ENCODE results near the gene TRIM54.

TRIM54 gene

GRCh38 chr2:27243391-27244130, 38.7 kb upstream of the TRIM54 start:
- Histone ChIP-seq H3K4me3 (ENCODE audit: low read length in 2 of 2) (no peak overlapping the region), H3K36me3 (ENCODE audit: control insufficient read depth in 2 of 2, insufficient read depth in 2 of 2, low read length in 2 of 2) (peaks cover 51 to 52% of the 10 kb centered on the region in 2 donors), H3K27me3 (ENCODE audit: control insufficient read depth in 2 of 2, insufficient read depth in 2 of 2, low read length in 2 of 2) (no peaks in the 10 kb centered on the region), H3K9ac (ENCODE audit: low read depth in 1 of 2, low read length in 2 of 2) (no peak overlapping the region), H3K27ac (ENCODE audit: low read depth in 2 of 2, low read length in 2 of 2) (no peak overlapping the region), H3K9me3 (ENCODE audit: control insufficient read depth in 2 of 2, low read length in 2 of 2) (no peaks in the 10 kb centered on the region), H3K4me1 (ENCODE audit: control insufficient read depth in 2 of 2, insufficient read depth in 2 of 2, low read length in 2 of 2) (no peaks in the 10 kb centered on the region)

DNA sequence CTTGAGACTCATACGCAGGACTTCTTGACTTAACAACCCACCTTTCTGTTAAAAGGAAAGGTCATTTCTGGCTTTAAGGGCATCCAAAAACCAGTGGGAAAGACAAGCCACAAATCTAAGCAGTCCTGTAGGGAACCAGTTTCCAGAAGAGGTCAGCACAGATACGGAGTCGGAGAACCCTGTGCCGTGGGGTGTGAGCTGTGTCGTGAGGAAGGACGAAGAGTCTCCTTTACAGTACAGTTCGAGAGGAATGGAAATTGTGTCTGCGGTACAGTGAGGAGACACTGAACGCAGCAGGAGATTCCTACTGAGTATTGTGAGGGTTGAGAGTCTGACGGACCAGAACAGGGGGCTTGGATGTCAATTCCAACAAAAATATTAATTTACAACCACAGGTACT, 37.1 kb upstream of the TRIM54 start:
- Histone ChIP-seq H3K9ac (ENCODE audit: low read depth in 1 of 2, low read length in 2 of 2) (no peak overlapping the region), H3K36me3 (ENCODE audit: control insufficient read depth in 2 of 2, insufficient read depth in 2 of 2, low read length in 2 of 2) (peaks cover 39 to 40% of the 10 kb centered on the region in 2 donors)

GRCh38 chr2:27245626-27246025, 36.6 kb upstream of the TRIM54 start:
- Histone ChIP-seq H3K27ac (ENCODE audit: low read depth in 2 of 2, low read length in 2 of 2) (no peak overlapping the region), H3K9me3 (ENCODE audit: control insufficient read depth in 2 of 2, low read length in 2 of 2) (no peaks in the 10 kb centered on the region), H3K4me3 (ENCODE audit: low read length in 2 of 2) (no peak overlapping the region), H3K9ac (ENCODE audit: low read depth in 1 of 2, low read length in 2 of 2) (no peak overlapping the region), H3K4me1 (ENCODE audit: control insufficient read depth in 2 of 2, insufficient read depth in 2 of 2, low read length in 2 of 2) (peaks cover 0 to 5% of the 10 kb centered on the region in 2 donors), H3K27me3 (ENCODE audit: control insufficient read depth in 2 of 2, insufficient read depth in 2 of 2, low read length in 2 of 2) (peaks cover 4% of the 10 kb centered on the region in 2 donors), H3K36me3 (ENCODE audit: control insufficient read depth in 2 of 2, insufficient read depth in 2 of 2, low read length in 2 of 2) (peaks cover 34 to 35% of the 10 kb centered on the region in 2 donors)

More for the DNA sequence above, 37.1 kb upstream of the TRIM54 start:
- no peaks in the 10 kb centered on the region for H3K9me3 ChIP-seq (ENCODE audit: control insufficient read depth in 2 of 2, low read length in 2 of 2)
- H3K4me1 ChIP-seq (ENCODE audit: control insufficient read depth in 2 of 2, insufficient read depth in 2 of 2, low read length in 2 of 2) = peaks cover 0 to under 1% of the 10 kb centered on the region in 2 donors
- no peak overlapping the region for H3K4me3 ChIP-seq (ENCODE audit: low read length in 2 of 2)
- no peak overlapping the region for H3K27ac ChIP-seq (ENCODE audit: low read depth in 2 of 2, low read length in 2 of 2)
- H3K27me3 ChIP-seq (ENCODE audit: control insufficient read depth in 2 of 2, insufficient read depth in 2 of 2, low read length in 2 of 2) = peaks cover 2 to 4% of the 10 kb centered on the region in 2 donors

GRCh38 chr2:27247893-27248292, 34.3 kb upstream of the TRIM54 start:
- peaks cover 11 to 14% of the 10 kb centered on the region in 2 donors for H3K36me3 ChIP-seq (ENCODE audit: control insufficient read depth in 2 of 2, insufficient read depth in 2 of 2, low read length in 2 of 2)
- no peaks in the 10 kb centered on the region for H3K9me3 ChIP-seq (ENCODE audit: control insufficient read depth in 2 of 2, low read length in 2 of 2)
- H3K27me3 ChIP-seq (ENCODE audit: control insufficient read depth in 2 of 2, insufficient read depth in 2 of 2, low read length in 2 of 2) = peaks cover 9 to 12% of the 10 kb centered on the region in 2 donors
- peaks cover 0 to 5% of the 10 kb centered on the region in 2 donors for H3K4me1 ChIP-seq (ENCODE audit: control insufficient read depth in 2 of 2, insufficient read depth in 2 of 2, low read length in 2 of 2)
- no peak overlapping the region for H3K4me3 ChIP-seq (ENCODE audit: low read length in 2 of 2)
- H3K9ac ChIP-seq (ENCODE audit: low read depth in 1 of 2, low read length in 2 of 2) = no peak overlapping the region
- no peak overlapping the region for H3K27ac ChIP-seq (ENCODE audit: low read depth in 2 of 2, low read length in 2 of 2)

DNA sequence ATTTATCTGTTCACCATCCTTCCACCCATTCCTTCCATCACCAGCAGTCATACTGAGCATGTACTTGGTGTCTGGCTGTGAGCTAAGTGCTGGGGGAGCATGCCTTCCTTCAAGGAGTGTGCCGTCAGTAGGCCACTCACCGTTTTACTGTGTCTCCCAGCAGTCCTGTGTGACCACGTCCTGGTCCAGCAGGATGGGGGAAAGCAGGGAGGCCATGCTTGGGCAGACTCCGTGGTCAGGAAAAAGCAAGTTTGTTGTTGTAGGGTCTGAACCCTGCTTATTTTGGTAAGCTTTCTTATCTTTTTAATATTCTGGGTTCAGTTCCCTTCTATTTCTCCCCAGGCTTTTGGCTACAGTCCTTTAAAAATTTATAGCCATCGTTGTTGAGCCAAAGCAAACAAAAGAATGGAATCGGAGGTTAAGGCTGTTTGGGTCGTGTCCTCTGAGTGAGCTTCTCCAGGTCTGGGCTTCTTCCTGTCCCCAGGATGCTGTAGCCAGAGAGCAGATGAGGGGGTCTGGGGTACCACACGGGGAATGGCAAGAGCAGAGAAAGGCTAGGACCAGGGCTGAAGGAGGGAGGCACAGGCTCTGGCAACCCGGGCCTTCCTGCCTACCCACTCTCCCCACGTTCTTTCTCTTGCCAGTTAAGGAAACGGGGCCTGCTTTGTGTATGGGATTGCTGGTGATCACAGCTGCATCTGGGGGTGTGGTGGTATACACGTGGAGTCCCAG, 32.9 kb upstream of the TRIM54 start:
- H3K4me3 ChIP-seq (ENCODE audit: low read length in 2 of 2) = no peak overlapping the region
- no peaks in the 10 kb centered on the region for H3K9me3 ChIP-seq (ENCODE audit: control insufficient read depth in 2 of 2, low read length in 2 of 2)
- no peak overlapping the region for H3K27ac ChIP-seq (ENCODE audit: low read depth in 2 of 2, low read length in 2 of 2)
- peaks cover 0 to 1% of the 10 kb centered on the region in 2 donors for H3K36me3 ChIP-seq (ENCODE audit: control insufficient read depth in 2 of 2, insufficient read depth in 2 of 2, low read length in 2 of 2)
- H3K9ac ChIP-seq (ENCODE audit: low read depth in 1 of 2, low read length in 2 of 2) = no peak overlapping the region
- H3K4me1 ChIP-seq (ENCODE audit: control insufficient read depth in 2 of 2, insufficient read depth in 2 of 2, low read length in 2 of 2) = peaks cover 0 to 5% of the 10 kb centered on the region in 2 donors
- peaks cover 14% of the 10 kb centered on the region in 2 donors for H3K27me3 ChIP-seq (ENCODE audit: control insufficient read depth in 2 of 2, insufficient read depth in 2 of 2, low read length in 2 of 2)

DNA sequence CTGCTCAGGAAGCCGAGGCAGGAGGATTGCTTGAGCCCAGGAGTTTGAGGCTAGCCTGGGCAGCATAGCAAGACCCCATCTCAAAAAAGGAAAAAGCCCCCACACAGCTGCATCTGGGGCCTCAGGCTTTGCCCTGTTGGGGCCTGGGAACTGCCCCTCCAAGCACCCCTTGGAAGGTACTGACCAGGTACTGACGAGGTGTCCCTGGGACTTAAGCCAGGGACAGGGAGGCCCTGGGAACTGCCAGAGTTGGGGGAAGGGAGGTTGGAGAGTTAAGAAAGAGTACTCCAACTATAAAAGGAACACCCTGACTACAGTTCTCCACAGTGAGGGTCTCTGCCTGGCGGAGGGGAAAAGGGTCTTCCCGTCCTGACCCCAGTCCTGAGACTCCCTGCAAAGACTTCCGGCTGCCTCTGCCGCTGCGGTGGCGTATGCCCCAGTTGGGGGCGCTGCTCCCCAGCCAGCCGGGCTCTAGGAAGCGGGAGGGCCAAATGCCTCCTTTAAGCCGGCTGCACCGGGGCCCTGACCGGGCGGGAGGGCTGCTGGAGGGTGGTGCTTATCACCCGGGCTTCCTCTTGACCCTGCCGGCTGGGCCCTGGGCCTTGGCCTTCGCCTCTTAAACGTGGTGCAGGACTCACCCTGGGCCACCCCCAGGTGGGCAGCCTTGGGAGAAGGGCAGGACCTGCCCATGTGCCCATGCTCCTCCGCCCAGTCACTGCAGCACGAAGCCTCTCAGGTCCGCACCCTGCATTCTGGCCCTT, 32.2 kb upstream of the TRIM54 start:
- H3K4me1 ChIP-seq (ENCODE audit: control insufficient read depth in 2 of 2, insufficient read depth in 2 of 2, low read length in 2 of 2) = peaks cover 0 to 5% of the 10 kb centered on the region in 2 donors
- H3K27me3 ChIP-seq (ENCODE audit: control insufficient read depth in 2 of 2, insufficient read depth in 2 of 2, low read length in 2 of 2) = peaks cover 14 to 16% of the 10 kb centered on the region in 2 donors
- no peaks in the 10 kb centered on the region for H3K36me3 ChIP-seq (ENCODE audit: control insufficient read depth in 2 of 2, insufficient read depth in 2 of 2, low read length in 2 of 2)
- H3K4me3 ChIP-seq (ENCODE audit: low read length in 2 of 2) = no peak overlapping the region
- H3K27ac ChIP-seq (ENCODE audit: low read depth in 2 of 2, low read length in 2 of 2) = no peak overlapping the region
- no peaks in the 10 kb centered on the region for H3K9me3 ChIP-seq (ENCODE audit: control insufficient read depth in 2 of 2, low read length in 2 of 2)
- H3K9ac ChIP-seq (ENCODE audit: low read depth in 1 of 2, low read length in 2 of 2) = no peak overlapping the region

DNA sequence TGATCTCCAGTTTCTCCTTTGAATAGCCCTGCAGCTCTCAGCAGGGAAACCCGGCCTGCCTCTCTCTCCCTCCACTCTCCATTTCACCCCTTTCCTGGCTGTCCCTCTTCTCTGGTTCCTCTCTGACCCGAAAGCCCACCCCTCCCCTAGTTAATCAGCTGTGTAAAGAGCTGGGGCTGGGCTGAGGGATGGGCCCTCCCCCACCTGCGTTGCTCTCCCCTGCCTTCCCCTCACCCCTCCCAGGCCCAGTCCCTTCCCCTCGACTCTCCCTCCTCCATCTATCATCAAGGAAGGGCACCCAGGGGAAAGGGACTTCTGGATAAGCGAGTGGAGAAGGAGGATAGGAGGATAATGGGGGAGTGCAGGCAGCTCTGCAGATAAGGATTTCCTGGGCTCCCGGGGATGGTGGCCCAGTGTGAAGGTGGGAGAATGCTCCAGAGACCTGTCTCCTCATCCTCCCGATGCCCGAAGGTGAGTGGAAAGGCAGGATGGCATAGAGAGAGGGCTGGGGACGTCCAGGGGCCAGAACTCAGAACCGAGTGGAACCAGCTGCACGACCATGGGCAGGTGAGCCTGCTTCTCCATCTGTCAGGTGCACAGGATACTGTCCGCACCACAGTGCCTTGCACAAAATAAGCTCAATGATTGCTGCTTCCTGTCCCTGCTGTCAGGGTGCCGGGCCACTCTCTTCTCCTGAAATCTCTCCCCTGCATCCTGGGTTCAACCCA, 31.4 kb upstream of the TRIM54 start:
- Histone ChIP-seq H3K27me3 (ENCODE audit: control insufficient read depth in 2 of 2, insufficient read depth in 2 of 2, low read length in 2 of 2) (peaks cover 14 to 16% of the 10 kb centered on the region in 2 donors), H3K36me3 (ENCODE audit: control insufficient read depth in 2 of 2, insufficient read depth in 2 of 2, low read length in 2 of 2) (no peaks in the 10 kb centered on the region), H3K9ac (ENCODE audit: low read depth in 1 of 2, low read length in 2 of 2) (no peak overlapping the region), H3K4me3 (ENCODE audit: low read length in 2 of 2) (no peak overlapping the region), H3K27ac (ENCODE audit: low read depth in 2 of 2, low read length in 2 of 2) (no peak overlapping the region), H3K9me3 (ENCODE audit: control insufficient read depth in 2 of 2, low read length in 2 of 2) (no peaks in the 10 kb centered on the region), H3K4me1 (ENCODE audit: control insufficient read depth in 2 of 2, insufficient read depth in 2 of 2, low read length in 2 of 2) (peaks cover 0 to 5% of the 10 kb centered on the region in 2 donors)

DNA sequence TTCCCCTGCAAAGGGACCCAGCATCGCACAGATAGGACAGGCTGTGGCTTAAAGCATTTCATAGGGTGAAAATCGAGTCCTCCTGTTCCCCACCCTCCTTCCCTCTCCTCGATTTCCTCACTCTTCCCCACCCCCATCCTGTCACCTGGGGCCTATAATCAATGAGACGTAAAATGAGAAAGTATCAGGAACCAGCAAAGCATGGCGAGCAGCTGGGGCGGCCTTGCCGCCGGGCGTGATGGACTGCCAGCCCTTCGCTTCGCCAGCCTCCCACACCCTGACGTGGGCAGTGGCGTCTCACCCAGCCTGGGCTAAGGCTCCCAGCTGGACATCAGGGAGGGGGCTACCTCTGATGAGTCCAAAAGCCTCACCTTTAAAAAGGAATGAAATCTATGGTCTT, 30.5 kb upstream of the TRIM54 start:
- H3K27me3 ChIP-seq (ENCODE audit: control insufficient read depth in 2 of 2, insufficient read depth in 2 of 2, low read length in 2 of 2) = peaks cover 16 to 21% of the 10 kb centered on the region in 2 donors
- no peaks in the 10 kb centered on the region for H3K9me3 ChIP-seq (ENCODE audit: control insufficient read depth in 2 of 2, low read length in 2 of 2)
- H3K4me1 ChIP-seq (ENCODE audit: control insufficient read depth in 2 of 2, insufficient read depth in 2 of 2, low read length in 2 of 2) = peaks cover 0 to 5% of the 10 kb centered on the region in 2 donors
- H3K9ac ChIP-seq (ENCODE audit: low read depth in 1 of 2, low read length in 2 of 2) = no peak overlapping the region
- no peak overlapping the region for H3K27ac ChIP-seq (ENCODE audit: low read depth in 2 of 2, low read length in 2 of 2)
- no peak overlapping the region for H3K4me3 ChIP-seq (ENCODE audit: low read length in 2 of 2)
- H3K36me3 ChIP-seq (ENCODE audit: control insufficient read depth in 2 of 2, insufficient read depth in 2 of 2, low read length in 2 of 2) = no peaks in the 10 kb centered on the region

- peaks cover 0 to 3% of the 10 kb centered on the region in 2 donors for H3K4me1 ChIP-seq (ENCODE audit: control insufficient read depth in 2 of 2, insufficient read depth in 2 of 2, low read length in 2 of 2)
- H3K36me3 ChIP-seq (ENCODE audit: control insufficient read depth in 2 of 2, insufficient read depth in 2 of 2, low read length in 2 of 2) = no peaks in the 10 kb centered on the region
- peaks cover 24 to 33% of the 10 kb centered on the region in 2 donors for H3K27me3 ChIP-seq (ENCODE audit: control insufficient read depth in 2 of 2, insufficient read depth in 2 of 2, low read length in 2 of 2)
Observed at GRCh38 chr2:27255187-27255586, 27.0 kb upstream of the TRIM54 start.

More at GRCh38 chr2:27255187-27255586, 27.0 kb upstream of the TRIM54 start:
- no peak overlapping the region for H3K27ac ChIP-seq (ENCODE audit: low read depth in 2 of 2, low read length in 2 of 2)
- H3K9ac ChIP-seq (ENCODE audit: low read depth in 1 of 2, low read length in 2 of 2) = no peak overlapping the region
- H3K9me3 ChIP-seq (ENCODE audit: control insufficient read depth in 2 of 2, low read length in 2 of 2) = no peaks in the 10 kb centered on the region
- H3K4me3 ChIP-seq (ENCODE audit: low read length in 2 of 2) = no peak overlapping the region

Data from mucosa of rectum (tissue), 2 donors.